CD4-positive, alpha-beta T cell (primary cell): ENCODE measurements around the gene IQCH. TPM values are rescaled to one million over a fixed set of nuclear protein-coding genes. Genes with fewer than 3 reads are reported as not detected.

Experiments
- ATAC-seq: fragments of 200-7000 bp; cut with Tn5 transposase; one replicate; pipeline ENCODE4 v1.10.0; 2022; ENCODE audit warnings: mild to moderate bottlenecking; ENCODE audit not compliant: poor library complexity
- CTCF ChIA-PET: fragments of 350-600 bp; sonication (Branson Sonifier 250); formaldehyde crosslinking; loops from one replicate; lab custom pipeline; 2021; ENCODE audit warnings: antibody characterized with exemption, inconsistent platforms; lab: Charles Lee
- POLR2A ChIA-PET: fragments of 350-600 bp; sonication (Branson Sonifier 250); formaldehyde crosslinking; loops from one replicate; lab custom pipeline; 2021; ENCODE audit warnings: antibody characterized with exemption, inconsistent platforms; lab: Charles Lee
- DNase-seq, 14 experiments: peaks; one replicate each; pipeline ENCODE4 v3.0.0-alpha.2; 2013 to 2020; ENCODE audit warnings: mixed read lengths in 2 of 14
- H3K27ac ChIP-seq, 2 donors: one replicate each; pipeline versions ENCODE4 v1.5.1 to v1.7.0; 2013; ENCODE audit warnings: low read length in 2 of 2, low read depth in 1 of 2, mild to moderate bottlenecking in 1 of 2
- H3K27me3 ChIP-seq, 2 experiments: 1 replicate in 1 of 2; 2 replicates in 1 of 2; pipeline versions ENCODE4 v1.6.1 to v1.7.0; 2013; ENCODE audit warnings: low read length in 2 of 2, control low read depth in 1 of 2, mild to moderate bottlenecking in 1 of 2, moderate library complexity in 1 of 2; ENCODE audit not compliant: insufficient read depth in 2 of 2, control insufficient read depth in 1 of 2
- H3K36me3 ChIP-seq: one replicate; pipeline ENCODE4 v1.6.1; 2013; ENCODE audit warnings: low read length, control low read depth; ENCODE audit not compliant: insufficient read depth
- H3K4me1 ChIP-seq: one replicate; pipeline ENCODE4 v1.6.1; 2013; ENCODE audit warnings: low read length, control low read depth; ENCODE audit not compliant: insufficient read depth
- H3K4me3 ChIP-seq: one replicate; pipeline ENCODE4 v1.5.1; 2013; ENCODE audit warnings: mild to moderate bottlenecking, low read length, moderate library complexity
- H3K9me3 ChIP-seq, 2 experiments: 1 replicate in 1 of 2; 2 replicates in 1 of 2; pipeline versions ENCODE4 v1.6.1 to v1.7.0; 2013; ENCODE audit warnings: low read length in 2 of 2, mild to moderate bottlenecking in 2 of 2, control low read depth in 1 of 2, moderate library complexity in 1 of 2; ENCODE audit not compliant: control insufficient read depth in 1 of 2, insufficient read depth in 1 of 2
- H3K27ac Mint-ChIP-seq: one replicate; pipeline ENCODE4 v1.8.0; 2020; ENCODE audit warnings: mixed read lengths
- H3K27me3 Mint-ChIP-seq: one replicate; pipeline ENCODE4 v1.8.0; 2021; ENCODE audit warnings: mixed read lengths
- H3K36me3 Mint-ChIP-seq: one replicate; pipeline ENCODE4 v1.8.0; 2021; ENCODE audit warnings: low read depth, mixed read lengths
- H3K4me1 Mint-ChIP-seq: one replicate; pipeline ENCODE4 v1.8.0; 2021; ENCODE audit warnings: low read depth, mixed read lengths
- H3K4me3 Mint-ChIP-seq: one replicate; pipeline ENCODE4 v1.8.0; 2020; ENCODE audit warnings: mild to moderate bottlenecking, mixed read lengths
- H3K9me3 Mint-ChIP-seq: one replicate; pipeline ENCODE4 v1.8.0; 2020; ENCODE audit warnings: mixed read lengths
- CTCF ChIP-seq: fragments of 200-600 bp; IDR thresholded peaks from one replicate; pipeline ENCODE4 v1.8.0; 2022; ENCODE audit warnings: antibody characterized with exemption, mild to moderate bottlenecking
- intact Hi-C, 2 experiments: fragments of 100-400 bp; cut with DNase I in 1 of 2; cut with micrococcal nuclease in 1 of 2; formaldehyde crosslinking; loops; one replicate each; pipeline versions ENCODE4 v1.15.1 to v1.9.0; 2023 to 2025; cut with DNase I, micrococcal nuclease
- total RNA-seq, 174 experiments: library from RNA in 2 of 174; stranded (reverse) in 2 of 174; gene quantifications; one replicate each; pipeline ENCODE4 v1.2.3 and lab custom pipeline; 2021 to 2026

The IQCH gene
- total RNA-seq, 2 experiments from 2014 or later, result 0.85 to 1.3 TPM

- no peak for ATAC-seq
- intact Hi-C loops, result loop anchor here in 1 of 2 experiments (10.0 kb wide), 1 partner anchor 534 kb away; no protein-coding TSS in a partner anchor
These were observed 45.9 kb downstream of the IQCH start for GRCh38 chr15:67300266-67301025.

DNA sequence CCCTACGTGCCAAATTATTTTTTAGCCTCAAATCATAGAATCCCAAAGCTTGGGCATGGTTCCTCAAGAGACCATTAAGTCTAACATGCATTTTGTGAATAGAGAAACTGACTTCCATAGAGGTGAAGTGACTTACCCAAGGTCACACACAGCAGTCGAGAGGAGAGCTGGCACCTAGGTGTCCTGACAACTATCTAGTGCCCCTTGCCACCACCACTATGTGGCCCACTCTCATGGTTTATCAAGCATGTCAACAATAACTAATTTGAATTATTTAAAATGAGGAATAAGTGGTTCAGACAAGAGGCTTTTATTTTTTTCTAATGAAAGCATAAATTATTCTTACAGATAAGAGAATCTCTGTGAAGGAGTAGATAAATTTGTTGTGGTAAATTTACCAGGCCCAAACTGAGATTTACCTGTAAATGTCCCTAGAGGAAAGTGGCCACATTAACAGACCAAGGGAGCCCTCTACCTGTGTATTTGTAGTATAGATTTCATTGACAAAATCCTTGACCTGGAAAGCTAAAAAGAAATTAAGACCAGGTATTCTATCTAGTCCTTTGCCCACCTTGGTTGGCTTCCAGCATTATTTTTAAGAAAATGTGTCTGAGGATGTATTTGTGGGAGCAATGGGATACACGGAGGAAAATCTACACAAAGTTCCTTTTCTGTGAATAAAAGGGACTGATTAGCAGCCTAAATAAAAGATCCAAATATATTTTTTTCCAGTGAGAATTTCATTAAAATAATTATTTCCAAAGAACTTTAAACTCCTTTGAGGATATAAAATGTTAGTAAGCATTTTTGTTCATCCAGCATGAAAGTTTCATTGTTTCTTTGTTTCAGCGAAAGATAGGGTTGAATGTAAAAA, 49.1 kb downstream of the IQCH start:
- Histone ChIP-seq H3K27me3 (no peaks in the 10 kb centered on the region), H3K4me1 (no peaks in the 10 kb centered on the region), H3K9me3 (no peaks in the 10 kb centered on the region), H3K27ac (no peak overlapping the region), H3K4me3 (no peak overlapping the region), H3K36me3 (no peaks in the 10 kb centered on the region)
- DNase-seq (peak in 10 of 14 experiments; percentile 0 to 74 (median 12)), ATAC-seq (peak; percentile 59)
- CTCF ChIA-PET, result interaction anchor here (0.6 to 4.0 kb wide), 8 partner anchors 10 to 746 kb away, joined by 3 to 46 read pairs (median 4); no protein-coding TSS in a partner anchor
- Mint-ChIP-seq H3K36me3 (no peaks in the 10 kb centered on the region), H3K27me3 (no peaks in the 10 kb centered on the region), H3K9me3 (no peaks in the 10 kb centered on the region), H3K4me3 (no peak overlapping the region), H3K4me1 (no peaks in the 10 kb centered on the region), H3K27ac (no peak overlapping the region)
- POLR2A ChIA-PET, result interaction anchor here (0.6 to 1.4 kb wide), 4 partner anchors 50 to 357 kb away, joined by 3 to 5 read pairs (median 4); partner anchors contain the start of genes AAGAB and IQCH
- peak; percentile 79 for TF ChIP-seq CTCF
- intact Hi-C loops, result loop anchor here (1.0 to 10.0 kb wide), 4 partner anchors 63 to 531 kb away; no protein-coding TSS in a partner anchor

More at GRCh38 chr15:67300266-67301025, 45.9 kb downstream of the IQCH start:
- H3K4me1 Mint-ChIP-seq, result no peaks in the 10 kb centered on the region
- Histone ChIP-seq H3K27ac (no peak overlapping the region), H3K27me3 (no peaks in the 10 kb centered on the region), H3K36me3 (no peaks in the 10 kb centered on the region), H3K4me3 (no peak overlapping the region), H3K9me3 (no peaks in the 10 kb centered on the region), H3K4me1 (no peaks in the 10 kb centered on the region)
- CTCF ChIA-PET, result interaction anchor here (0.7 to 1.6 kb wide), 2 partner anchors 350 to 354 kb away, joined by 4 to 5 read pairs; no protein-coding TSS in a partner anchor
- no peak overlapping the region for H3K4me3 Mint-ChIP-seq
- no peak for TF ChIP-seq CTCF
- no peaks in the 10 kb centered on the region for H3K9me3 Mint-ChIP-seq
- H3K27ac Mint-ChIP-seq, result no peak overlapping the region
- POLR2A ChIA-PET, result no interaction called here
- H3K27me3 Mint-ChIP-seq, result no peaks in the 10 kb centered on the region
- no peaks in the 10 kb centered on the region for H3K36me3 Mint-ChIP-seq
- DNase-seq, result no peak

DNA sequence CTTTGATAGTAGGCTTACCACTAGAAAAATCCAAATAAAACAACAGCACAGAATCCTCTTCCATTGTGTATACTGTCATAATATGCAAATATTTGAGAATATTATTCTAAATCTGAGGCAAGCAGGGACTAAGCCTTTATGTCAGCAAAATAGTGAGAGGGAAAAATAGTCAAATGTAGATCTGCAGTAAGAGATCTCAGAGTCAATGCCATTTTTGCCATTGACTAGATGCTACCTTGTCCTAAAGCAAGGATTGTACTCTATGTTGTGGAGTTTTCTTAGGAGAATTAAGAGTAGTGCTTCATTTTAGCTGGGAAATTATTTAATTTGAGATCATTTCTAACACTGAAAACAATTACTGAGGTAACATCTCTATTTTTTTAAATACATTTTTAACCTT, 50.2 kb downstream of the IQCH start:
- Mint-ChIP-seq H3K4me1 (no peaks in the 10 kb centered on the region), H3K27me3 (no peaks in the 10 kb centered on the region), H3K36me3 (no peaks in the 10 kb centered on the region), H3K27ac (no peak overlapping the region), H3K4me3 (no peak overlapping the region), H3K9me3 (no peaks in the 10 kb centered on the region)
- H3K4me1 ChIP-seq, result no peaks in the 10 kb centered on the region
- no peaks in the 10 kb centered on the region for H3K27me3 ChIP-seq
- ChIA-PET CTCF (interaction anchor here (1.0 to 4.0 kb wide), 4 partner anchors 64 to 365 kb away, joined by 3 to 46 read pairs (median 8); no protein-coding TSS in a partner anchor), POLR2A (interaction anchor here (1.4 kb wide), 1 partner anchor 51 kb away, joined by 4 read pairs; the partner anchor contains the start of genes AAGAB and IQCH)
- DNase-seq (no peak), ATAC-seq (no peak)
- H3K9me3 ChIP-seq, result no peaks in the 10 kb centered on the region
- H3K27ac ChIP-seq, result no peak overlapping the region
- TF ChIP-seq CTCF, result no peak
- no peak overlapping the region for H3K4me3 ChIP-seq
- intact Hi-C loops, result loop anchor here in 1 of 2 experiments (10.0 kb wide), 1 partner anchor 530 kb away; no protein-coding TSS in a partner anchor
- H3K36me3 ChIP-seq, result no peaks in the 10 kb centered on the region
